ENCODE results near the gene LITAFD. TPM values are rescaled to one million over a fixed set of nuclear protein-coding genes. Genes with fewer than 3 reads are reported as not detected.
"Not testable (repeated sequence)": the region's sequence is repeated elsewhere in the genome, so short reads cannot be mapped to it uniquely, and the experiment has no call there.

Gene LITAFD
- polyA plus RNA-seq, 3 donors = not detected

DNA sequence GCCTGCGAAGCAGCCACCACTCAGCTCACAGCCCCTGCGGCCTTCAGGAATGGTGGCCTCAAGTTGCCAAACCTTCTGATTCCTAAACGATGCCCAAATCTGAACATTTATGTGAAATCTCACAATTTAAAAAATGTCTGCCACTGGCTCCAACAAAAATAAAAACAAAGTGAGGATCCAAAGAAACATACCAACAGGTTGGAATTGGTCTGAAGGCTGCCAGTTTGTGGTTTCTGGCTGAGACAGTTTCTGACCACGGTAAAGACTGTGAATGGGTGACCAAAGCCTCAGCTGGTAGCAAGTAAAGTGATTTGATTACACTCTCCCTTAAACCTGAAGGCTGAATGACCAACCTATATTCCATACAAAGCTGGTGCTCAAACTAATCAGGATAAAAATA is 24.9 kb downstream of the LITAFD start:
- no peak overlapping the region for H3K27ac ChIP-seq (ENCODE audit: low read depth, low read length)
- 53 to 82% (median 58%) methylated on average over 4 of the region's 4 CpGs for WGBS, 3 donors

DNA sequence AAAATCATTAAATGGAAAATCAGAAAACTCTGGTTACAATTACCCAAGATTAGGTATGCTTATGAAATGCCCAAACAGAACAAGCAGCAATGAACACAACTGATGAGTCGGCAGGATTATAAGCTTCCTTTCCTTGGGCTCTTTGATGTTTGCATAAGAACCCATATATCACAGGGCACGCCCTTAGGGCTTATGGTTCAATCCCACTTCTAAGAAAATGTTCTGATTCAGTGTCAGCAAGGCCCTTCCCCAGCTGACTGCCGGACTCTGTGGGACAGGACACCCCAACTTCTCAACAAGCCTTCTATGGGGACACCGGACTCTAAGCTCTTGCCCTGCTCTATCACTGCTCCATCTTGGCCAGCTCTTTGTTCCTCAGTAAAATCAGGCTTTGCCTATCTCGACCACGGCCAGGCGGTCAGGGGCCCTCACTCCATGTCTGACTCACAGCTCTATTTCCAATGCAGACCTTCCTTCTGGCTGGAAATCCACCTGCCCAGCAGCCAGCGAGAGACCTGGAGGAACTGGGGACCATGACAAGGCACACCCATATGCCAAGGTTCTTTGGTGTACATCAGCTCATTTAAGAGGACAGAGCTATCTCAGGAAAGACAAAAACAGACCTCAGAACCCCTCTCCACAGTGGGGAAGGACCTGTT is 26.8 kb downstream of the LITAFD start:
- no peak overlapping the region for H3K27ac ChIP-seq (ENCODE audit: low read depth, low read length)
- 79 to 83% (median 82%) methylated on average over 8 of the region's 8 CpGs for WGBS, 3 donors

DNA sequence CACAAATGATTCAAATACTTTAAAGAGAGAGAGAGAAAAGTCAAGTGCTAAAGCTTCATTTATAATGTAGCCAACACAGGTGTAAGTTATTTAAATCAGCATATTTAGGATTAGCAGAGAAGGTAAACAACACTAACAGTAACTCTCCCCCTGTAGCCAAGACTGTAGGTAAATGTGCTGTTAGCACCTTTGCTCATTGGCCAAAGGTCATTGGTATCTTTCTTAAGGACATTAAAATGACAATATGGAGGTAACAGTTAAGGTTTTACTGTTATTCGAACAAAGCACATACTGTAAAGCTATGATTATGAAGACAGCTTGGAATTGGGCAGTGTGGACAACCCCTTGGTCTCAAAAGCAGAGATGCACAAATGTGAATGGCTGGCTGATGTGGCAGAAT is 28.7 kb downstream of the LITAFD start:
- 76 to 95% (median 87%) methylated on average over 1 of the region's 1 CpG for WGBS, 3 donors

DNA sequence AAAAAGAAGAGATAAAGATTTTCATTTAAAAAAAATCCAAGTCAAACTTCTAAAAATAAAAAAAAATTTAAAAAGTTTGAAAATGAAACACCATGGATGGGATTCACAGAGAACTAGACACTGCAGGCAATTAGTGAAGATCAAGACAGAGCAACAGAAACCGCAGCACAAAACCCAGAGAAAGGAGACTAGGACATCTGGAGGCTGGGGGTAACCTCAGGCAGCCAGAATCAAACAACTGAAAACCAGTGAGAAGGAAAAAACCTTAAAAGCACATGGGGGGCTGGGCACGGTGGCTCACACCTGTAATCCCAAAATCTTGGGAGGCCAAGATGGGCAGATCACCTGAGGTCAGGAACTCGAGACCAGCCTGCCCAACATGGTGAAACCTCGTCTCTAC is 30.6 kb downstream of the LITAFD start:
- H3K27ac ChIP-seq (ENCODE audit: low read depth, low read length) = no peak overlapping the region
- 92 to 95% (median 93%) methylated on average over 4 of the region's 4 CpGs for WGBS, 3 donors

More for the DNA sequence above, 28.7 kb downstream of the LITAFD start:
- no peak overlapping the region for H3K27ac ChIP-seq (ENCODE audit: low read depth, low read length)

DNA sequence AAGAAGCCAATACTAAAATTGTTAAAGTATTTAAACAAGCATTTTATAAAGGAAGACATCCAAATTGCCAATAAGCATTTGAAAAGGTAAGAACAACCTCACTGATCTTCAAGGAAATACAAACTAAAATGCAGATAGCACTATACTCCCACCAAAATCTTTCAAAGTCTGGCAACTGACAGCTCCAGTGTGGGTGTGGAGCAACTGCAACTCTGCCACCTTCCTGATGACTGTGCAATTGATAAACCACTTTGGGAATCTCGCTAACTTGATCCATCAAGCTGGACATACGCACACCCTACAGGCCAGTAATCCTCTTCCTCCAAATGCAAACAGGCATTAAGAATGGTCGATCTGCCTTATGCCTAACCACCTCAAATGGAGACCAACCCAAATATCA is 31.9 kb downstream of the LITAFD start:
- no peak overlapping the region for H3K27ac ChIP-seq (ENCODE audit: low read depth, low read length)
- WGBS, 3 donors = 93 to 94% (median 93%) methylated on average over 3 of the region's 3 CpGs

DNA sequence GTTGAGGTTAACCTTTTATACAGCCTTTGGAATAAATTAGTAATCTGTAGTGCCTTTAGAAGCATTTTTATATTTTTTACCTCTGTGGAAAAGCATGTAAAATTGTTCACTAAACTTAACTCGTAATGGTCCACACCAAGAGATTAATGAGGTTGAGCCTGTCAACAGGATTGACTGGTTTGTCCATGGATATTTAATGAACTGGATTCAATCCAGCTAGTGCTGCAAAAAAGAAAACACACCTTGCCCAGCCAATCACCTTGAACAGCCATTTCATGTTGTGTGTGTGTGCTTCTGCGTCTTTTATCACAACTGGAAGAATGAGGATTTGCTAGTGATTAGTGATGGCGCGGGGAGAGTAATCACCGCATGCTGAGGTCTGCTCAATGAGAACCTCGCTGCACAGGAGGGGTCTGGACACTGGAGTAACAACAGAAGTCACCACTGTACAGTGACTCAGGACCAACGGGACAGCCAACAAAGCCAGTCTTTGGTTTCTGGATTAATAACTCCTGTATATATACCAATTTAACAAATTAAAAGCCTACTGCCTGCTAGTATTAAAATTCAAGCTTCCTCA is 33.7 kb downstream of the LITAFD start:
- H3K27ac ChIP-seq (ENCODE audit: low read depth, low read length) = no peak overlapping the region
- 37 to 94% (median 91%) methylated on average over 7 of the region's 7 CpGs for WGBS, 3 donors

DNA sequence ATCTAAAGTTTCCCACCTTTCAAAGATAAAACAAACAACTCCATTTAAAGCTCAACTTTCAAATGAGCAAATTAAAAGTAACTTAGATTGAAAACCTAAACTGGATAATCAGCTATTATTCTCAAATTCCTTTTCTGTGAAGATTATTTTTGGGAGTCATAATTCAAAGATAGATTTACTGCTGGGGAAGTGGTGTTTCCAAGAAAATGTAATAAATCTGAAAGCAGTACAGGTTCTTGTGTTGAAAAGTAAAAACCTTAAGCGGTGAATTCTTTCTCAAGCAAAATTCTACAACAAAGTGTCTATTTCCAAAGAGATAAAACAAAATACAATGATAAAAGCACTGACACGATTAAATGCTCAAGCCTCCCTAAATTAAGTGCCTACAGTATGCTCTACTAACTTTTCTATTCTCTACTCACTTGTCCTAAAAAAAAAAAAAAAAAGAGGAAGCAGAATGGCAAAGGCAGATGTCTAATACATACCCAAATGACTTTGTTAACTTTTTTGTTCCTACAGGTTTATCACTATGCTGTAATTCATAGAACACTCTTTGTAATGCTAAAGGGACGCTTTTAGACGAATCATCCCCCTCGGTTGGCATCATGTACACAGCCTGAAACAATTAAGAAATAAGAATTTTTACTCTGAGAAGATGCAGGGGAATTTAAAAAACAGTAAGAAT is 34.5 kb downstream of the LITAFD start:
- WGBS, 3 donors = 62 to 91% (median 75%) methylated on average over 5 of the region's 5 CpGs
- H3K27ac ChIP-seq (ENCODE audit: low read depth, low read length) = no peak overlapping the region

DNA sequence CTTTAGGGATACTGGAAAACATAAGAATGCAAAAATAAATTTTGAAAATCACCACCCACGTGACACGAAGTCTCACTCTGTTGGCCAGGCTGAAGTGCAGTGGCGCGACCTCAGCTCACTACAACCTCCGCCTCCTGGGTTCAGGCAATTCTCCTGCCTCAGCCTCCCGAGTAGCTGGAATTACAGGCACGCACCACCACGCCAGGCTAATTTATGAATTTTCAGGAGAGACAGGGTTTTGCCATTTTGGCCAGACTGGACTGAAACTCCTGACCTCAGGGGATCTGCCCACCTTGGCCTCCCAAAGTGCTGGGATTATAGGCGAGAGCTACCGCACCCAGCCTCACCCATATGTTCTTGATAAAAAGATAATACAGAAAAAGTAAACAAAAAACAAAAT is 35.2 kb downstream of the LITAFD start:
- H3K27ac ChIP-seq (ENCODE audit: low read depth, low read length) = not testable (repeated sequence)
- WGBS, 3 donors = 94 to 95% (median 95%) methylated on average over 10 of the region's 10 CpGs

DNA sequence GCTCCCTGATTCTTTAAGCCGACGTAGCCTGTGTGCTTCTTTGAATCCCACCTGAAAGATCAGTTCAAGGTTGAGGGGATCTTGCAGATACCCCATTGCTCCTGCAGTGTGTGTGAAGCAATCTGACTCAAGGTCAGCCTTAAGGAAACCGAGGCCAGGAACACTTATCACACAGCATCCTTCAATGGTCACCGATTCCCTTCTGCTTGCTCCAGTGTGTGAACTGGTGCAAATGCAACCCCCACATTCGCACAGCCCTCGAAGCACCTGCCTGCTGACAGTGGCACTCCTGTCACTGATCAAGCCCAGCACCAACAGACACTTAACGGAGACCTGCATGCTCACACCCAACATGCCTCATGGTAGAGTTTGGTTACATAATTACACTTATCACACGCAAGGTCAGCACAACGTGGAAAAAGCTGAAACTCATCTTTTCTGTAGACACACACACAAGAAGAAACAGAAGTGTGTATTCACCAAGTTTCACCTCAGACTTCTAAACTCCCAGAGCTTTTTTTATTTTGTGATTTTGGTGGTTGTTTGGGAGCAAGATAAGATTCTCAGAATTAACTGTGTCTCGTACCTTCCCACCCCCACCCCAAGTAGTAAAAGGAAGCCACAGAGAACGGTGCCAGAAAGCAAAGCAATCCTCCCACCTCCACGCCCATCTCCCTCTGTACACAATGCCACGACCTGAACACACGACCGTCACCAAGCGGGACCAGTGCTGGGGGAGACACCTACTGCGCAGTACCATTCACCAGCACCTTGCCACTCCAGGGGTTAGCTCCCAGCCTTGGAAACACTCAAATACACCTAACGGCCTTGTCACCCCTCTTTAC is 37.2 kb downstream of the LITAFD start:
- WGBS, 3 donors = 67 to 79% (median 79%) methylated on average over 18 of the region's 18 CpGs
- H3K27ac ChIP-seq (ENCODE audit: low read depth, low read length) = no peak overlapping the region

DNA sequence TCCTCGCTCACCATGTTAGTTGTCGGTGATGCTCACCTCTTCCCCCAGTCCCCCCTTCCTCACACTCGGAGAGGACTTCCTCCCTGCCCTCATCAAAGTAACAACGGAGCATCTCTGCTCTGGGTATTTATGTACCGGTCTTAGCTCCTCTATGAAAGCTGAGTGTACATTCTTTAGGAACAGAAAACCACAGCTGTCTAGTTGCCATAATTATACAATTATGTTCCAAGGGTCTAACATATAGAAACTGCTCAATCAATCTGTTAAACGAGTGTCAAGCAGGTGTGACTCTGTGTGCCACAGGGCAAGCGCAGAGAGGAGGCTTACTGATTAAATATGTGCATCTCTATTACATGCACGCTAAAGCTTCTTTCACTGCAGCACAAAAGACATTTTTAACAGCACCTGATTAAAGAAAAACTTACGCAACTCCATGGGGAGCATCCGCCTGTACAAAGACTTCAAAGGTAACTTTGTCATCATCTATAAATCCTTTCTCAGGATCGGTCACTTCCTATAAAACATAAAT is 37.8 kb downstream of the LITAFD start:
- WGBS, 3 donors = 86 to 88% (median 87%) methylated on average over 11 of the region's 11 CpGs
- H3K27ac ChIP-seq (ENCODE audit: low read depth, low read length) = no peak overlapping the region

DNA sequence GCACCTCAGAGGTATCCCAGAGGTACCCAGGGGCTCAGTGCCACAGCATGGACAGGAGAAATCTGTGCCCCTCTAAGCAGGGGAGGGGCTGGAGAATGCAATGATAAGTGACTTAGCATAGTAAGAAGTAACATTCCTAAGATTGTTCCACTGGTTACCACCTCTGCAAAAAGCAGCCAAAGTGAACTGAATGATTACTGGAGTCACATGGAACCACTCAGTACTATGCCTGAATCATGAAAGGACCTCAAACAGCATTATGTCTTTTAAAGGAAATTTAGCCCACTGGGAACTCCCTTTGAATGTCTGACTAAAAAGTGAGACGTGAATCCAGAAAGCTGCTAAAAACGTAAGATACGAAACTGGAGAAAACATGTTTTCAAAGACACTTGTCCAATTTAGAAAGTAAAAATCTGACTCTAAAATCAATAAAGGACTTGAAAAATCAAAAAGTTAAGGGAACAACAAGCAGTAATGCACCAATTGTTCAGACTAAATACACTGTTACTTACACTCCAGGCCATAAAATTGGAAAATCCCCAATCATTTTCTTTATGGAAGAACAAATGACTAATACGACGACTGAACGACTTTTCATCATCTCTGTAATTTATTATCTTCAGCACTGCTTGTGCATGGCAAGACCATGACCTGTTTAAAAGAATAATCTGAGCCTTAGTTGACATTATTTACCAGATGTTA is 38.6 kb downstream of the LITAFD start:
- no peak overlapping the region for H3K27ac ChIP-seq (ENCODE audit: low read depth, low read length)
- WGBS, 3 donors = 81 to 85% (median 84%) methylated on average over 6 of the region's 6 CpGs

DNA sequence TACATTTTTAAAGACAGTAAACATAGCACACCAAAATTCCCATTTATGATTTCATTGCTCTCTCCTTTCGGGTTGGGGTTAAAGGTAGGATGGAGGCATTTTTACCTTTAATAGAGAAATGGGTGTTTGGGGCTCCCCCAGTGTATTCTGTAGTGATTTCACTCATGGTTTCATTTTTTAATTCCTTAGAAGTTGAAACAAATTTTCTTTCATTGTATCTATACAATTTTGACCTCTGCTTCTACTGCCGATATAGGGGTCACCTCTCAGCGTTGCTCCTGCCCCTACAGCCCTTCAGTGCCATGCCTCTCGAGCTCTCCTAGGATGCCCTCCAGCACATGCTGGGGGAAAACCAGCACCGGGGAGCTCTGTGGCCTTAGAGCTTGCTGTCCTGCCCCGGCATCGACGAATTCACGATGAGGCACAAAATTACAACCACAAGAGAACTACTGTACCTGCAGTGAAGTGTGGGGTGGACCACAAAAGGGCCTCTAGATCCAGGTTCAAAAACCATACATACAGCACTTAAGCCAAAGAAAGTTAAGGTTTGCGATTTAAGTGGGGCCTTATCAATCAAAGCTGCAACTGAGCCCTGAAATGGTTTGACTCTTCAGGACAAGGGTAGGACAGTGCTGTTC is 39.3 kb downstream of the LITAFD start:
- 93 to 94% (median 94%) methylated on average over 10 of the region's 10 CpGs for WGBS, 3 donors
- H3K27ac ChIP-seq (ENCODE audit: low read depth, low read length) = no peak overlapping the region

DNA sequence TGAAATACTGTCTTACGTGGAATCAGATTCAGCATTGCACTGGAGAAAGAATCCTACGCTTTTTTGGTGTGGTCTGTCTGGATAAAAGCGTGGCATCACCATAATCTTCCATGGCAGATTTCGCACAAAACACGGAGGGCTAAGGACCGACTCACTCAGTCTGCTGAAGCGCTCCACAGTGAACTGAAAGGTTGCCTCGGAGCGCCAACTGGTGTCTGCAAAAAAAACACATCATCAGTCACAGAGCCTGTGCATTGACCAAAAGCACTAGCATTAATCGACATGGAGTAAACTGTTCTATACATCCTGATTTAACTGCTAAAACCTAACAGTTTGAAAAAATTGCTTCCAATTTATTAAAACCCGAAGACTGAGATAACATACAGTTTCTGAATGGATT is 41.0 kb downstream of the LITAFD start:
- no peak overlapping the region for H3K27ac ChIP-seq (ENCODE audit: low read depth, low read length)
- 76 to 89% (median 85%) methylated on average over 11 of the region's 11 CpGs for WGBS, 3 donors

DNA sequence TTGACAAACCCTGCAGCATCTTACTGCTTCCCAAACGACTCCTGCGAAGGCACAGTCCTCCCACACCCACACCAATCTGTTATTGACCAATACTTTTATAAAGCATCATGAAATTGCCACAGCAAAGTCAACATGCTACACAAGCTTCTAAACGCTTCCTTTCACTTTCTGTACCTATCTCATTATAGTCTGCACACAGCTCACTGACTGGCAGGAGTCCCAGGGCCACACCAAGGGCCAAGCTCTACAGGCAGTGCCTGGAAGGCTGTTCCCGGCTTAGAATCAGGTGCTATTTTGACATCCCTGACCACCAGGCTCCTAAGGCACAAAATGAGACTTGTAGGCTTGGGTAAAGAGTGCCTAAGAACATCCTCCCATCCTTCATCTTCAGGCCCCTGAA is 42.1 kb downstream of the LITAFD start:
- WGBS, 3 donors = 32 to 83% (median 80%) methylated on average over 4 of the region's 4 CpGs
- H3K27ac ChIP-seq (ENCODE audit: low read depth, low read length) = no peak overlapping the region

DNA sequence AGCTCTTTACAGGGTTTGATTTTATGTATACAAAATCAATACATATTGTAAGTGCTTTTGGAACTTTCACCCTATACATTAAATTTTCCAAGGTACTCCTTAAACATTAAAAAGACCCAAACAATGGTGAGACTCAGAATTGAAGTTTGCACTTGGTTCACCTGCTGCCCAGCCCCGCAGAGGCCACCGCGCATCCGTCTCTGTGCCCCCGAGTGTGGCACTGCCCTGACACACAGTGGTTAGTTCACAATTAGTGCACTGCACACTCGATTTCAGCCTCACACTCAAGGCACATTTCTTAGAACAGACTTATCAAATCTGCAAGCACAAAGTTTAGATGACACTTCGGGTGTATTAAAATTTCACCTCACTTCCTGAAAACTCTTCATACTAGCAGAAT is 43.3 kb downstream of the LITAFD start:
- WGBS, 3 donors = 92 to 96% (median 96%) methylated on average over 7 of the region's 7 CpGs
- no peak overlapping the region for H3K27ac ChIP-seq (ENCODE audit: low read depth, low read length)

DNA sequence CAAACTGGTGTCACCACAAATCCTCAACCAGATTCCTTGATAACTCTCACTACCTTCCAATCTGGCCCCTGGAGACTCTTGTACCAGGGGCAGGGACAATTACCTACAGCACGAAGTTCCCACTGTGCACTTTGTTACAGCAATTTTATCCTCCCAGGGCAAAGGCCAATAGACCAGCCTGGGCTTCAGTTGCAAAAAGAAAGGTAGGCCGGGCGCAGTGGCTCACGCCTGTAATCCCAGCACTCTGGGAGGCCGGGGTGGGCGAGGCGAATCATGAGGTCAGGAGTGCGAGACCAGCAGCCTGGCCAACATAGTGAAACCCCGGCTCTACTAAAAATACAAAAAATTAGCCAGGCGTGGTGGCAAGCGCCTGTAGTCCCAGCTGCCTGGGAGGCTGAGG is 44.7 kb downstream of the LITAFD start:
- H3K27ac ChIP-seq (ENCODE audit: low read depth, low read length) = no peak overlapping the region
- 93 to 97% (median 97%) methylated on average over 11 of the region's 11 CpGs for WGBS, 3 donors

DNA sequence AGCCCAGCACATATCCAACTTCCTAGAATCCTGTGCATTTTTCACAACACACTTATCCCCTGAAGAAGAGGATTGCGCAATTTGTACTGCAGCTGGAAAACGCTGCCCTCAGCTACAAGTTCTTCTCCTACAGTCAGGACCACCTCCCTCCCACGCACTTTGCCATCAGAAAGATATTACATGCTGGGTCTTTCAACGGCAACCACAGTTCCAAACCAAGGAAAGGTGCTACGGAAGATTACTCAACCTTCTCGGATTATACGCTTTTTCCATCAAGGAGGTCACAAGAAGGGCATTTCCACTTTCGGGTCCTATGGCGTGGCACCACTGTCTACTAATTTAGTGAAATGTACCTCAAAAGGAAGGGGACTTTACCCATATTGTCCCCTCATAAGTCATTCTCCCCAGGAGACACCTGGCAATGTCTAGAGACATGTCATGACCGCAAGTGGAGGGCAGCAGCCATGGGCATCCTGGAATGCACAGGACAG is 46.4 kb downstream of the LITAFD start:
- 69 to 82% (median 70%) methylated on average over 10 of the region's 10 CpGs for WGBS, 3 donors

More for the DNA sequence above, 46.4 kb downstream of the LITAFD start:
- no peak overlapping the region for H3K27ac ChIP-seq (ENCODE audit: low read depth, low read length)

Data from adipose tissue (tissue), 3 donors.